K562 treated with DMSO at 1 percent for 48 hours (cell line): Measurements from ENCODE around the gene ARID3A. TPM values are rescaled to one million over a fixed set of nuclear protein-coding genes. Genes with fewer than 3 reads are reported as not detected.

Source experiments
- total RNA-seq: library from RNA; unstranded; fragments of 300-600 nt; gene quantifications from 2 replicates; pipeline ENCODE4 v1.2.3, GENCODE V29; 2022; ENCODE audit warnings: low replicate concordance; ENCODE audit errors: extremely low read depth

The ARID3A gene
- total RNA-seq: not detected in 2 replicates

GRCh38 chr19:925526-926322, at the start of gene ARID3A:
TSS of gene ARID3A (plus strand) at chr19:926035. CDS start at chr19:929529, 3,494 bp downstream.

GRCh38 chr19:892894-893689, 32.7 kb upstream of the ARID3A start, which contains the start of the genes MED16 and RNU6-9:
TSS of gene MED16 (minus strand) at chr19:893187. CDS start at chr19:891131, 2,056 bp downstream.
TSS of gene RNU6-9 (plus strand) at chr19:893484.

GRCh38 chr19:913080-913748, 12.6 kb upstream of the ARID3A start, which contains the start of gene R3HDM4:
TSS of gene R3HDM4 (minus strand) at chr19:913219. CDS start at chr19:913157, 62 bp downstream.

GRCh38 chr19:917323-918151, 8.3 kb upstream of the ARID3A start, which contains the start of gene KISS1R:
TSS of gene KISS1R (plus strand) at chr19:917333. CDS start at chr19:917503, 170 bp downstream.

GRCh38 chr19:984165-984967, 58.5 kb downstream of the ARID3A start, which contains the start of gene WDR18:
TSS of gene WDR18 (plus strand) at chr19:984345. CDS start at chr19:984354, 9 bp downstream.

GRCh38 chr19:1000095-1000494, 74.3 kb downstream of the ARID3A start, which contains the start of gene GRIN3B:
TSS of gene GRIN3B (plus strand) at chr19:1000419. CDS start at chr19:1000438, 19 bp downstream.

GRCh38 chr19:1020868-1021425, 95.1 kb downstream of the ARID3A start, which contains the start of gene TMEM259:
TSS of gene TMEM259 (minus strand) at chr19:1021123. CDS start at chr19:1020996, 127 bp downstream.

Other genes starting within 250 kb of the ARID3A start
- not detected in 2 replicates for gene FSTL3, start 249.6 kb upstream of the ARID3A start, total RNA-seq
- not detected in 2 replicates for gene PRSS57, start 230.6 kb upstream of the ARID3A start, total RNA-seq
- not detected in 2 replicates for gene PALM, start 217.1 kb upstream of the ARID3A start, total RNA-seq
- not detected in 2 replicates for gene MISP, start 174.9 kb upstream of the ARID3A start, total RNA-seq
- 250 TPM in 1 of 2 replicates, not detected in the other for gene PTBP1, start 128.6 kb upstream of the ARID3A start, total RNA-seq
- gene PLPPR3, start 104.1 kb upstream of the ARID3A start, total RNA-seq: not detected in 2 replicates
- gene AZU1, start 98.2 kb upstream of the ARID3A start, total RNA-seq: not detected in 2 replicates
- not detected in 2 replicates for gene PRTN3, start 85.0 kb upstream of the ARID3A start, total RNA-seq
- not detected in 2 replicates for gene ELANE, start 73.7 kb upstream of the ARID3A start, total RNA-seq
- not detected in 2 replicates for gene CFD, start 66.4 kb upstream of the ARID3A start, total RNA-seq
- not detected in 2 replicates for gene MED16, start 32.8 kb upstream of the ARID3A start, total RNA-seq
- not detected in 2 replicates for gene RNU6-9, start 32.6 kb upstream of the ARID3A start, total RNA-seq
- not detected in 2 replicates for gene R3HDM4, start 12.8 kb upstream of the ARID3A start, total RNA-seq
- gene KISS1R, start 8.7 kb upstream of the ARID3A start, total RNA-seq: not detected in 2 replicates
- gene WDR18, start 58.3 kb downstream of the ARID3A start, total RNA-seq: not detected in 2 replicates
- not detected in 2 replicates for gene GRIN3B, start 74.4 kb downstream of the ARID3A start, total RNA-seq
- 230 TPM in 1 of 2 replicates, not detected in the other for gene TMEM259, start 95.1 kb downstream of the ARID3A start, total RNA-seq
- not detected in 2 replicates for gene RNU6-2, start 95.5 kb downstream of the ARID3A start, total RNA-seq
- not detected in 2 replicates for gene CNN2, start 100.6 kb downstream of the ARID3A start, total RNA-seq
- gene ABCA7, start 114.1 kb downstream of the ARID3A start, total RNA-seq: 154 TPM in 1 of 2 replicates, not detected in the other
- 355 TPM in 1 of 2 replicates, not detected in the other for gene ARHGAP45, start 141.1 kb downstream of the ARID3A start, total RNA-seq
- gene POLR2E, start 169.3 kb downstream of the ARID3A start, total RNA-seq: 472 TPM in 1 of 2 replicates, not detected in the other
- not detected in 2 replicates for gene GPX4, start 178.0 kb downstream of the ARID3A start, total RNA-seq
- 203 TPM in 1 of 2 replicates, not detected in the other for gene SBNO2, start 248.2 kb downstream of the ARID3A start, total RNA-seq